Skeletal muscle tissue (tissue), 4 donors: ENCODE data around the gene PSMC4. TPM values are rescaled to one million over a fixed set of nuclear protein-coding genes. Genes with fewer than 3 reads are reported as not detected.

ENCODE experiments used
- H3K27ac ChIP-seq: one replicate; pipeline ENCODE4 v1.7.0; 2013; ENCODE audit warnings: mild to moderate bottlenecking, low read depth, low read length, inconsistent platforms
- H3K27me3 ChIP-seq, 3 donors: one replicate each; pipeline ENCODE4 v1.7.0; 2013; ENCODE audit warnings: low read length in 3 of 3; ENCODE audit not compliant: control insufficient read depth in 3 of 3, insufficient read depth in 3 of 3
- H3K36me3 ChIP-seq, 3 donors: one replicate each; pipeline ENCODE4 v1.7.0; 2013; ENCODE audit warnings: low read length in 3 of 3; ENCODE audit not compliant: control insufficient read depth in 3 of 3, insufficient read depth in 3 of 3
- H3K4me1 ChIP-seq, 3 donors: one replicate each; pipeline ENCODE4 v1.7.0; 2013; ENCODE audit warnings: low read length in 3 of 3, mild to moderate bottlenecking in 3 of 3; ENCODE audit not compliant: control insufficient read depth in 3 of 3, insufficient read depth in 3 of 3
- H3K4me3 ChIP-seq, 3 donors: one replicate each; pipeline ENCODE4 v1.7.0; 2013; ENCODE audit warnings: low read length in 3 of 3
- H3K9ac ChIP-seq, 3 donors: one replicate each; pipeline ENCODE4 v1.7.0; 2013; ENCODE audit warnings: low read length in 3 of 3, mild to moderate bottlenecking in 3 of 3, moderate library complexity in 2 of 3, low read depth in 1 of 3
- H3K9me3 ChIP-seq, 3 donors: one replicate each; pipeline ENCODE4 v1.7.0; 2013; ENCODE audit warnings: low read length in 3 of 3; ENCODE audit not compliant: control insufficient read depth in 3 of 3
- total RNA-seq: library from RNA; depleted of rRNA; stranded (reverse); fragments of >200 nt; gene quantifications from one replicate; pipeline ENCODE4 v1.2.3, GENCODE V29; 2014
- donor health status: Osteomylitis.

Gene PSMC4
- 37.6 TPM for total RNA-seq

- H3K4me3 ChIP-seq, result peak within 1 kb of the TSS; percentile 90 to 96 (median 95)
- no peaks in the 10 kb centered on the region for H3K9me3 ChIP-seq
- peak within 1 kb of the TSS; percentile 96 for H3K27ac ChIP-seq
- H3K9ac ChIP-seq, result peak within 1 kb of the TSS; percentile 94 to 98 (median 95)
- H3K4me1 ChIP-seq, result peaks cover 15 to 20% (median 16%) of the 10 kb centered on the region in 3 donors
- H3K36me3 ChIP-seq, result peaks cover 33 to 39% (median 34%) of the 10 kb centered on the region in 3 donors
- no peaks in the 10 kb centered on the region for H3K27me3 ChIP-seq
These were observed at the start of gene PSMC4 for GRCh38 chr19:39970675-39971379. Gene PSMC4 (plus strand): TSS chr19:39971165. CDS start chr19:39971203, 38 bp downstream.

- Histone ChIP-seq H3K27me3 (no peaks in the 10 kb centered on the region), H3K9me3 (no peaks in the 10 kb centered on the region), H3K36me3 (no peaks in the 10 kb centered on the region), H3K9ac (no peak overlapping the region), H3K4me1 (no peaks in the 10 kb centered on the region), H3K4me3 (no peak overlapping the region), H3K27ac (no peak overlapping the region)
These were observed 47.1 kb upstream of the PSMC4 start for GRCh38 chr19:39923862-39924261.

GRCh38 chr19:39924389-39924788 is 46.6 kb upstream of the PSMC4 start:
- Histone ChIP-seq H3K27me3 (no peaks in the 10 kb centered on the region), H3K9ac (no peak overlapping the region), H3K36me3 (no peaks in the 10 kb centered on the region), H3K27ac (no peak overlapping the region), H3K4me1 (no peaks in the 10 kb centered on the region), H3K4me3 (no peak overlapping the region), H3K9me3 (no peaks in the 10 kb centered on the region)

- H3K9me3 ChIP-seq, result peaks cover 0 to under 1% (median 0%) of the 10 kb centered on the region in 3 donors
- no peaks in the 10 kb centered on the region for H3K36me3 ChIP-seq
- no peak overlapping the region for H3K9ac ChIP-seq
- H3K4me3 ChIP-seq, result no peak overlapping the region
- H3K27me3 ChIP-seq, result no peaks in the 10 kb centered on the region
- no peak overlapping the region for H3K27ac ChIP-seq
- no peaks in the 10 kb centered on the region for H3K4me1 ChIP-seq
These were observed 46.0 kb upstream of the PSMC4 start for GRCh38 chr19:39924952-39925351.

- no peak overlapping the region for H3K4me3 ChIP-seq
- H3K4me1 ChIP-seq, result no peaks in the 10 kb centered on the region
- no peaks in the 10 kb centered on the region for H3K27me3 ChIP-seq
- H3K27ac ChIP-seq, result no peak overlapping the region
- H3K36me3 ChIP-seq, result no peaks in the 10 kb centered on the region
- no peak overlapping the region for H3K9ac ChIP-seq
- H3K9me3 ChIP-seq, result peaks cover 0 to 3% (median 0%) of the 10 kb centered on the region in 3 donors
These were observed 44.7 kb upstream of the PSMC4 start for GRCh38 chr19:39926170-39926760.

GRCh38 chr19:39927076-39927475 is 43.9 kb upstream of the PSMC4 start:
- Histone ChIP-seq H3K27me3 (no peaks in the 10 kb centered on the region), H3K4me1 (no peaks in the 10 kb centered on the region), H3K27ac (no peak overlapping the region), H3K9me3 (peaks cover 0 to 3% (median 0%) of the 10 kb centered on the region in 3 donors), H3K4me3 (no peak overlapping the region), H3K36me3 (no peaks in the 10 kb centered on the region), H3K9ac (no peak overlapping the region)

GRCh38 chr19:39927524-39928356 is 43.2 kb upstream of the PSMC4 start:
- Histone ChIP-seq H3K4me3 (no peak overlapping the region), H3K36me3 (no peaks in the 10 kb centered on the region), H3K4me1 (no peaks in the 10 kb centered on the region), H3K9me3 (peaks cover 0 to 3% (median 0%) of the 10 kb centered on the region in 3 donors), H3K27me3 (no peaks in the 10 kb centered on the region), H3K9ac (no peak overlapping the region), H3K27ac (no peak overlapping the region)

- no peaks in the 10 kb centered on the region for H3K36me3 ChIP-seq
- peaks cover 0 to 3% (median 0%) of the 10 kb centered on the region in 3 donors for H3K9me3 ChIP-seq
- no peak overlapping the region for H3K27ac ChIP-seq
- H3K9ac ChIP-seq, result no peak overlapping the region
- H3K27me3 ChIP-seq, result peaks cover 0 to 2% (median 0%) of the 10 kb centered on the region in 3 donors
- no peaks in the 10 kb centered on the region for H3K4me1 ChIP-seq
- H3K4me3 ChIP-seq, result no peak overlapping the region
These were observed 42.6 kb upstream of the PSMC4 start for GRCh38 chr19:39928357-39928725.

GRCh38 chr19:39929750-39930149 is 41.2 kb upstream of the PSMC4 start:
- Histone ChIP-seq H3K9me3 (peaks cover 0 to 3% (median 0%) of the 10 kb centered on the region in 3 donors), H3K27me3 (peaks cover 0 to 7% (median 3%) of the 10 kb centered on the region in 3 donors), H3K4me1 (no peaks in the 10 kb centered on the region), H3K9ac (no peak overlapping the region), H3K36me3 (no peaks in the 10 kb centered on the region), H3K27ac (no peak overlapping the region), H3K4me3 (no peak overlapping the region)
